WTC11 (cell line): ENCODE data around the gene TIGD3. TPM values are rescaled to one million over a fixed set of nuclear protein-coding genes. Genes with fewer than 3 reads are reported as not detected.

Experiments used
- ATAC-seq: fragments of 200-7000 bp; cut with Tn5 transposase; 2 replicates; pipeline ENCODE4 v1.10.0; 2021; ENCODE audit warnings: mild to moderate bottlenecking, moderate library complexity
- CTCF ChIA-PET: fragments of 300-600 bp; sonication (Branson Sonifier 250); formaldehyde crosslinking; loops from one replicate; lab custom pipeline; 2021; ENCODE audit warnings: antibody characterized with exemption; lab: Charles Lee
- POLR2A ChIA-PET: fragments of 350-600 bp; sonication (Branson Sonifier 250); formaldehyde crosslinking; loops from one replicate; lab custom pipeline; 2021; ENCODE audit warnings: antibody characterized with exemption; lab: Charles Lee
- DNase-seq: peaks from one replicate; pipeline ENCODE4 v3.0.0; 2021; ENCODE audit warnings: low spot score
- H3K27ac Mint-ChIP-seq: 2 replicates; pipeline ENCODE4 v1.8.0; 2021; ENCODE audit warnings: mixed read lengths
- H3K27me3 Mint-ChIP-seq: 2 replicates; pipeline ENCODE4 v1.8.0; 2021; ENCODE audit warnings: low read depth, mild to moderate bottlenecking, moderate library complexity, mixed read lengths
- H3K36me3 Mint-ChIP-seq: 2 replicates; pipeline ENCODE4 v1.8.0; 2021; ENCODE audit warnings: mixed read lengths
- H3K4me1 Mint-ChIP-seq: 2 replicates; pipeline ENCODE4 v1.8.0; 2022; ENCODE audit warnings: mixed read lengths
- H3K4me3 Mint-ChIP-seq: 2 replicates; pipeline ENCODE4 v1.8.0; 2021; ENCODE audit warnings: mild to moderate bottlenecking, moderate library complexity, mixed read lengths
- H3K9me3 Mint-ChIP-seq: 2 replicates; pipeline ENCODE4 v1.8.0; 2021; ENCODE audit warnings: mixed read lengths
- CREM ChIP-seq: sonication (generic); formaldehyde crosslinking; IDR thresholded peaks from 2 replicates; pipeline ENCODE4 v1.8.1; 2022; ENCODE audit warnings: mild to moderate bottlenecking, missing genetic modification reagents, moderate library complexity
- GABPB1 ChIP-seq: sonication (generic); formaldehyde crosslinking; IDR thresholded peaks from 2 replicates; pipeline ENCODE4 v1.8.1; 2023; ENCODE audit warnings: mild to moderate bottlenecking, missing genetic modification reagents
- GRHL2 ChIP-seq: fragments of 250-450 bp; sonication (Bioruptor Pico); IDR thresholded peaks from 2 replicates; pipeline ENCODE4 v1.8.0; 2022; ENCODE audit warnings: mild to moderate bottlenecking, moderate library complexity; ENCODE audit not compliant: insufficient replicate concordance, severe bottlenecking
- HMGA2 ChIP-seq: fragments of 250-450 bp; sonication (Bioruptor Pico); IDR thresholded peaks from 2 replicates; pipeline ENCODE4 v1.4.0; 2021; ENCODE audit warnings: mild to moderate bottlenecking, moderate library complexity
- KAT7 ChIP-seq: sonication (generic); formaldehyde crosslinking; IDR thresholded peaks from 2 replicates; pipeline ENCODE4 v1.8.1; 2023; ENCODE audit warnings: missing genetic modification reagents, mild to moderate bottlenecking, borderline replicate concordance
- NFE2L1 ChIP-seq: sonication (generic); formaldehyde crosslinking; IDR thresholded peaks from 2 replicates; pipeline ENCODE4 v1.8.1; 2023; ENCODE audit warnings: missing genetic modification reagents
- OVOL2 ChIP-seq: fragments of 250-450 bp; sonication (Bioruptor Pico); IDR thresholded peaks from 2 replicates; pipeline ENCODE4 v1.9.0; 2021; ENCODE audit warnings: mild to moderate bottlenecking, borderline replicate concordance
- SMAD4 ChIP-seq: sonication (generic); formaldehyde crosslinking; IDR thresholded peaks from 2 replicates; pipeline ENCODE4 v1.8.0; 2022; ENCODE audit warnings: mild to moderate bottlenecking, missing genetic modification reagents
- ZNF138 ChIP-seq: sonication (generic); formaldehyde crosslinking; conservative IDR thresholded peaks from 2 replicates; pipeline ENCODE4 v1.8.1; 2022; ENCODE audit warnings: mild to moderate bottlenecking, moderate library complexity, missing genetic modification reagents
- ZNF263 ChIP-seq: sonication (generic); formaldehyde crosslinking; IDR thresholded peaks from 2 replicates; pipeline ENCODE4 v1.8.1; 2022; ENCODE audit warnings: low read depth, mild to moderate bottlenecking, moderate library complexity, missing genetic modification reagents
- total RNA-seq: library from RNA; stranded (reverse); gene quantifications from 3 replicates; pipeline ENCODE4 v1.2.3, GENCODE V29; 2021
- TF ChIP-seq, protein P1 (sequence below): sonication (generic); formaldehyde crosslinking; IDR thresholded peaks from 2 replicates; pipeline ENCODE4 v1.8.0; 2022; ENCODE audit warnings: missing genetic modification reagents
- TF ChIP-seq, protein P2 (sequence below): fragments of 250-450 bp; sonication (Bioruptor Pico); IDR thresholded peaks from 2 replicates; pipeline ENCODE4 v1.9.0; 2021; ENCODE audit warnings: mild to moderate bottlenecking
- TF ChIP-seq, protein P3 (sequence below): fragments of 250-450 bp; sonication (Bioruptor Pico); conservative IDR thresholded peaks from 2 replicates; pipeline ENCODE4 v1.9.0; 2021; ENCODE audit warnings: mild to moderate bottlenecking
- TF ChIP-seq, protein P4 (sequence below): sonication (generic); formaldehyde crosslinking; IDR thresholded peaks from 2 replicates; pipeline ENCODE4 v1.8.1; 2022; ENCODE audit warnings: low read depth, mild to moderate bottlenecking, moderate library complexity, missing genetic modification reagents, borderline replicate concordance
- TF ChIP-seq, protein P5 (sequence below): sonication (generic); formaldehyde crosslinking; IDR thresholded peaks from 2 replicates; pipeline ENCODE4 v1.8.1; 2023; ENCODE audit warnings: mild to moderate bottlenecking, missing genetic modification reagents, moderate library complexity
- TF ChIP-seq, protein P6 (sequence below): fragments of 250-450 bp; sonication (Bioruptor Pico); IDR thresholded peaks from 2 replicates; pipeline ENCODE4 v1.9.0; 2021; ENCODE audit warnings: mild to moderate bottlenecking
- TF ChIP-seq, protein P7 (sequence below): sonication (generic); formaldehyde crosslinking; IDR thresholded peaks from 2 replicates; pipeline ENCODE4 v1.8.1; 2023; ENCODE audit warnings: mild to moderate bottlenecking, missing genetic modification reagents, moderate library complexity

The TIGD3 gene
- total RNA-seq, 1 experiment from 2014 or later = 1.9 TPM

DNA sequence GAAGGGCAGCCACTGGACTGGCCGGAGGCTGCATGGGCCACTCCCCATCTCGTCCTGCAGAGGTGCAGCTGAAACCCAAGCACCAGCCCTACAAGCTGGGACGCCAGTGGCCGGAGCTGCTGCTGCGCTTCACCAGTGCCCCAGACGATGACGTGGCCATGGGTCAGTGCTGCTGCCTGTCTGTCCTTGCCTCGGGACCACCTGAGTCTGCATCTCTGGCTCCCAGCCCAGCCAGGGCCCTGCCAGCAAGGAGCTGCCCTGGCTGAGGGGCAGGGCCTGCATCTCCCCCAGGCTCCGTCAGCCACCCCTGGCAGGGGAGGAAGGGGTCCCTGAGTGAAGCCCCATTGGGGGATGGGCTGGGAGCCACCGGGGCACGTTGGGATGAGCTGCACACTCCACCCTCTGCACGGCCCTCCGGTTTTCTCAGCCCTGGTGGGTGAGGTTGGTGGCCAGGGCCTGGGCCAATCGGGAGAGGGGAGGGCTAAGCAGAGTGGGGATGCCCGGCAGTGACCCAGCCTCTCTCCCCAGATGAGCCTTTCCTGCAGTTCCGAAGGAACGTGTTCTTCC lies 39.0 kb downstream of the TIGD3 start (continued):
- TF ChIP-seq, protein P1, sequence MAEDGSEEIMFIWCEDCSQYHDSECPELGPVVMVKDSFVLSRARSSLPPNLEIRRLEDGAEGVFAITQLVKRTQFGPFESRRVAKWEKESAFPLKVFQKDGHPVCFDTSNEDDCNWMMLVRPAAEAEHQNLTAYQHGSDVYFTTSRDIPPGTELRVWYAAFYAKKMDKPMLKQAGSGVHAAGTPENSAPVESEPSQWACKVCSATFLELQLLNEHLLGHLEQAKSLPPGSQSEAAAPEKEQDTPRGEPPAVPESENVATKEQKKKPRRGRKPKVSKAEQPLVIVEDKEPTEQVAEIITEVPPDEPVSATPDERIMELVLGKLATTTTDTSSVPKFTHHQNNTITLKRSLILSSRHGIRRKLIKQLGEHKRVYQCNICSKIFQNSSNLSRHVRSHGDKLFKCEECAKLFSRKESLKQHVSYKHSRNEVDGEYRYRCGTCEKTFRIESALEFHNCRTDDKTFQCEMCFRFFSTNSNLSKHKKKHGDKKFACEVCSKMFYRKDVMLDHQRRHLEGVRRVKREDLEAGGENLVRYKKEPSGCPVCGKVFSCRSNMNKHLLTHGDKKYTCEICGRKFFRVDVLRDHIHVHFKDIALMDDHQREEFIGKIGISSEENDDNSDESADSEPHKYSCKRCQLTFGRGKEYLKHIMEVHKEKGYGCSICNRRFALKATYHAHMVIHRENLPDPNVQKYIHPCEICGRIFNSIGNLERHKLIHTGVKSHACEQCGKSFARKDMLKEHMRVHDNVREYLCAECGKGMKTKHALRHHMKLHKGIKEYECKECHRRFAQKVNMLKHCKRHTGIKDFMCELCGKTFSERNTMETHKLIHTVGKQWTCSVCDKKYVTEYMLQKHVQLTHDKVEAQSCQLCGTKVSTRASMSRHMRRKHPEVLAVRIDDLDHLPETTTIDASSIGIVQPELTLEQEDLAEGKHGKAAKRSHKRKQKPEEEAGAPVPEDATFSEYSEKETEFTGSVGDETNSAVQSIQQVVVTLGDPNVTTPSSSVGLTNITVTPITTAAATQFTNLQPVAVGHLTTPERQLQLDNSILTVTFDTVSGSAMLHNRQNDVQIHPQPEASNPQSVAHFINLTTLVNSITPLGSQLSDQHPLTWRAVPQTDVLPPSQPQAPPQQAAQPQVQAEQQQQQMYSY = no peak

DNA sequence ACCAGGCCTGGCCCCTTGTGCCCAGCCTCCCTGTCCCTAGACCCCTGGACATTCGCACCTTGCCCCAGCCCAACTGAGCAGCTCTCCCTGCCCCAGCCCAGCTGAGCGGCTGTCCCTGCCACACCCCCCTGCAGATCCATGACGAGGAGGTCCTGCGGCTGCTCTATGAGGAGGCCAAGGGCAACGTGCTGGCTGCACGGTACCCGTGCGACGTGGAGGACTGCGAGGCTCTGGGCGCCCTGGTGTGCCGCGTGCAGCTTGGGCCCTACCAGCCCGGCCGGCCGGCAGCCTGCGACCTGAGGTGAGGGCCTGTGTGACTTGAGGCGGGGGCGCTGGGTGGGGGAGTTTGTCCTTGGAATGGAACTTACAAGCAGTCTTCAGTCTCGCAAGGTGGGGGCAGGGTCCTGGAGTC lies 39.6 kb downstream of the TIGD3 start:
- no peak for ATAC-seq
- Mint-ChIP-seq H3K4me1 (peaks cover 14% of the 10 kb centered on the region), H3K27ac (no peak overlapping the region), H3K4me3 (no peak overlapping the region), H3K9me3 (no peaks in the 10 kb centered on the region), H3K36me3 (peaks cover 8% of the 10 kb centered on the region), H3K27me3 (no peaks in the 10 kb centered on the region)
- no peak for DNase-seq
- TF ChIP-seq, protein P2, sequence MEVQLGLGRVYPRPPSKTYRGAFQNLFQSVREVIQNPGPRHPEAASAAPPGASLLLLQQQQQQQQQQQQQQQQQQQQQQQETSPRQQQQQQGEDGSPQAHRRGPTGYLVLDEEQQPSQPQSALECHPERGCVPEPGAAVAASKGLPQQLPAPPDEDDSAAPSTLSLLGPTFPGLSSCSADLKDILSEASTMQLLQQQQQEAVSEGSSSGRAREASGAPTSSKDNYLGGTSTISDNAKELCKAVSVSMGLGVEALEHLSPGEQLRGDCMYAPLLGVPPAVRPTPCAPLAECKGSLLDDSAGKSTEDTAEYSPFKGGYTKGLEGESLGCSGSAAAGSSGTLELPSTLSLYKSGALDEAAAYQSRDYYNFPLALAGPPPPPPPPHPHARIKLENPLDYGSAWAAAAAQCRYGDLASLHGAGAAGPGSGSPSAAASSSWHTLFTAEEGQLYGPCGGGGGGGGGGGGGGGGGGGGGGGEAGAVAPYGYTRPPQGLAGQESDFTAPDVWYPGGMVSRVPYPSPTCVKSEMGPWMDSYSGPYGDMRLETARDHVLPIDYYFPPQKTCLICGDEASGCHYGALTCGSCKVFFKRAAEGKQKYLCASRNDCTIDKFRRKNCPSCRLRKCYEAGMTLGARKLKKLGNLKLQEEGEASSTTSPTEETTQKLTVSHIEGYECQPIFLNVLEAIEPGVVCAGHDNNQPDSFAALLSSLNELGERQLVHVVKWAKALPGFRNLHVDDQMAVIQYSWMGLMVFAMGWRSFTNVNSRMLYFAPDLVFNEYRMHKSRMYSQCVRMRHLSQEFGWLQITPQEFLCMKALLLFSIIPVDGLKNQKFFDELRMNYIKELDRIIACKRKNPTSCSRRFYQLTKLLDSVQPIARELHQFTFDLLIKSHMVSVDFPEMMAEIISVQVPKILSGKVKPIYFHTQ = no peak
- TF ChIP-seq ZNF138 (no peak), KAT7 (CRISPR knock-in tag) (no peak), OVOL2 (no peak), CREM (CRISPR knock-in tag) (no peak), GABPB1 (CRISPR knock-in tag) (no peak), GRHL2 (CRISPR knock-in tag) (no peak), HMGA2 (CRISPR knock-in tag) (no peak), ZNF263 (no peak), NFE2L1 (CRISPR knock-in tag) (no peak), SMAD4 (CRISPR knock-in tag) (no peak)
- TF ChIP-seq, protein P3, sequence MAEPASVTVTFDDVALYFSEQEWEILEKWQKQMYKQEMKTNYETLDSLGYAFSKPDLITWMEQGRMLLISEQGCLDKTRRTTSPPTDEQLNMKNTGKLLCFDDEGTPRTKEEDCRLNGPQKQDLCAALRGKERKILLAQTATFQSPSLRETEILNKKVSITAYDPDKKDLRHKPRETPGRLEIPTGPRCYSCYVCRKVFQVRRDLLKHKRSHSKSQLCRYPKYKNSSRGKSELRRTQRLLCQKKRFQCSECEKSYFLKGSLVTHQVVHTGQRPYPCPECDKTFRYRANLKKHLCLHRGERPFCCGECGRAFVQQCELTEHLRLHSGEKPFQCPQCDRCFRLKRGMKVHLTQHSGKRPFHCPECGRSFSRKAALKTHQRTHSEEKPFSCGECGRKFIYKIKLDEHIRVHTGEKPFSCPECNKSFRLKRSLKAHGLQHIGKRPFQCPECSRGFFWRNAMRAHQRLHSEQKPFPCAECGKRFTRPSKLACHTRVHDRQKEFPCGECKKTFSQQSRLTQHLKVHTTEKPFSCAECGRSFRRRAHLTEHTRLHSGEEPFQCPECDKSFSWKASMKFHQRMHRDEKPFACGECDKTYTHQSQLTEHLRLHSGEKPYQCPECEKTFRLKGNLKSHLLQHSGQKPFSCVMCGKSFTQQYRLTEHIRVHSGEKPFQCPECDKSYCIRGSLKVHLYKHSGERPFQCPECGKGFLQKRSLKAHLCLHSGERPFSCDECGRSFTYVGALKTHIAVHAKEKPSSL (CRISPR knock-in tag) = no peak
- TF ChIP-seq, protein P4, sequence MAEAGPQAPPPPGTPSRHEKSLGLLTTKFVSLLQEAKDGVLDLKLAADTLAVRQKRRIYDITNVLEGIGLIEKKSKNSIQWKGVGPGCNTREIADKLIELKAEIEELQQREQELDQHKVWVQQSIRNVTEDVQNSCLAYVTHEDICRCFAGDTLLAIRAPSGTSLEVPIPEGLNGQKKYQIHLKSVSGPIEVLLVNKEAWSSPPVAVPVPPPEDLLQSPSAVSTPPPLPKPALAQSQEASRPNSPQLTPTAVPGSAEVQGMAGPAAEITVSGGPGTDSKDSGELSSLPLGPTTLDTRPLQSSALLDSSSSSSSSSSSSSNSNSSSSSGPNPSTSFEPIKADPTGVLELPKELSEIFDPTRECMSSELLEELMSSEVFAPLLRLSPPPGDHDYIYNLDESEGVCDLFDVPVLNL (CRISPR knock-in tag) = no peak
- TF ChIP-seq, protein P5, sequence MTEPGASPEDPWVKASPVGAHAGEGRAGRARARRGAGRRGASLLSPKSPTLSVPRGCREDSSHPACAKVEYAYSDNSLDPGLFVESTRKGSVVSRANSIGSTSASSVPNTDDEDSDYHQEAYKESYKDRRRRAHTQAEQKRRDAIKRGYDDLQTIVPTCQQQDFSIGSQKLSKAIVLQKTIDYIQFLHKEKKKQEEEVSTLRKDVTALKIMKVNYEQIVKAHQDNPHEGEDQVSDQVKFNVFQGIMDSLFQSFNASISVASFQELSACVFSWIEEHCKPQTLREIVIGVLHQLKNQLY (CRISPR knock-in tag) = no peak
- TF ChIP-seq, protein P6, sequence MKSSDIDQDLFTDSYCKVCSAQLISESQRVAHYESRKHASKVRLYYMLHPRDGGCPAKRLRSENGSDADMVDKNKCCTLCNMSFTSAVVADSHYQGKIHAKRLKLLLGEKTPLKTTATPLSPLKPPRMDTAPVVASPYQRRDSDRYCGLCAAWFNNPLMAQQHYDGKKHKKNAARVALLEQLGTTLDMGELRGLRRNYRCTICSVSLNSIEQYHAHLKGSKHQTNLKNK (CRISPR knock-in tag) = no peak
- TF ChIP-seq, protein P7, sequence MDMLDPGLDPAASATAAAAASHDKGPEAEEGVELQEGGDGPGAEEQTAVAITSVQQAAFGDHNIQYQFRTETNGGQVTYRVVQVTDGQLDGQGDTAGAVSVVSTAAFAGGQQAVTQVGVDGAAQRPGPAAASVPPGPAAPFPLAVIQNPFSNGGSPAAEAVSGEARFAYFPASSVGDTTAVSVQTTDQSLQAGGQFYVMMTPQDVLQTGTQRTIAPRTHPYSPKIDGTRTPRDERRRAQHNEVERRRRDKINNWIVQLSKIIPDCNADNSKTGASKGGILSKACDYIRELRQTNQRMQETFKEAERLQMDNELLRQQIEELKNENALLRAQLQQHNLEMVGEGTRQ = no peak
- ChIA-PET CTCF (interaction anchor here (1.0 to 1.5 kb wide), 3 partner anchors 22 to 167 kb away, joined by 3 to 4 read pairs (median 3); no protein-coding TSS in a partner anchor), POLR2A (interaction anchor here (0.6 kb wide), 1 partner anchor 1055 kb away, joined by 5 read pairs; no protein-coding TSS in a partner anchor)
